IPS-18a (cell line): Measurements from ENCODE around the gene THOC7.

ENCODE experiments used
- H3K27ac ChIP-seq: one replicate; pipeline ENCODE4 v1.5.1; 2013; ENCODE audit warnings: low read length
- H3K27me3 ChIP-seq: one replicate; pipeline ENCODE4 v1.6.1; 2013; ENCODE audit warnings: mild to moderate bottlenecking, low read length; ENCODE audit not compliant: control insufficient read depth, insufficient read depth
- H3K36me3 ChIP-seq: one replicate; pipeline ENCODE4 v1.6.1; 2013; ENCODE audit warnings: low read depth, low read length; ENCODE audit not compliant: control insufficient read depth
- H3K4me1 ChIP-seq: one replicate; pipeline ENCODE4 v1.6.1; 2013; ENCODE audit warnings: low read depth, low read length; ENCODE audit not compliant: control insufficient read depth
- H3K4me3 ChIP-seq: one replicate; pipeline ENCODE4 v1.5.1; 2013; ENCODE audit warnings: low read length
- H3K9ac ChIP-seq: one replicate; pipeline ENCODE4 v1.6.1; 2013; ENCODE audit warnings: mild to moderate bottlenecking, low read length, moderate library complexity
- H3K9me3 ChIP-seq: one replicate; pipeline ENCODE4 v1.6.1; 2013; ENCODE audit warnings: low read depth, low read length; ENCODE audit not compliant: control insufficient read depth

The THOC7 gene

DNA sequence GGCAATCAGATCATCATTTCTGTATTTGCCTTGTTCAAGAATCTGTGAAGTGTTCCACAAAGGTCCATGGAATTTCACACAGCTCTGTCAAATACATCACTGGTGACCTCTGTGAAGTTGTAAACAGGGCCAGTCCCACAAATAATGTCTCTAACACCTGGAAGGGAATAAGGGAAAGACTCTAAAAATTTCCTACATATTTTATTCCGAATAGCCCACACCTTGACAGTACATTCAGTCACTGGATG lies 44.5 kb downstream of the THOC7 start, which contains the start of gene C3orf49:
C3orf49 (plus strand) TSS at position 149 of the 248 bp plus-strand sequence. CDS start 173 bp downstream, outside the sequence.
- H3K4me3 ChIP-seq, result no peak within 1 kb of the TSS

DNA sequence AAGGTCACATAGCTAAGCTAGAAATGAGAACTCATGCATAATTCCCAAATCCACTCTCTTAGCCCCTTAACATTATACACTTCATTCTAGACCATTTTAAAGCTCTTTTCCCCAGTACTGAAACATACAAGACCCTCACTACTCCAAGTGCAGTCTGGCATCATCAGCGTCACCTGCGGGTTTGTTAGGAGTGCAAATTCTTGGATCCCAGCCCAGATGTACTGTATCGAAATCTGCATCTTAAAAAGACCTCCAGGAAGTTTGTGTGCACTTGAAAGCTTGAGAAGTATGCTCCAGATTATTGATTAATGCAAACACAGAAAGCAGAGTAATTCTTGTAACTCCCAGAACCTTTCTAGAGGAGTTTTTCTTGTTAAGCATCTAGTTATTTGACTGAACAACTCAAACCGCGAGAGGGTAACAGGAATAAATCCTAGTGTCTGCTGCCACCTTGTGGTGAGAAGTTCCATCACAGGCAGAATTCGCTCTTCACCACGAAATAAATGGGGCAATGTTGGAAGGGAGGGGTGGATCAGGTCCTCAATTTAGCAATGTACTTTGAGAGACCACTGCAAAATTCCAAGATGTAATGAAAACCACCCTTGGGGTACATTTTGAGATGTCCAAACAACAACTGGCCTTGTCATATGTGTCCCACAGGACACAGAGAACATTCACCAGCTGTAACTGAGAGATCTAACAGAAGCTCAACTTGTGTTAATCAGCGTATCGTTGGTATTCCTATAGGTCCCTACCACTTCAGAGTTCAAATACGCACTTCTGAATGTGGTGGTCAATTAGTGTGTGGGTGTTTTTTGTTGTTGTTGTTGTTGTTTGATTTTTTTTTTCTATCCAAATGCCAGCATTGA lies 45.1 kb downstream of the THOC7 start:
- Histone ChIP-seq H3K4me1 (peaks cover 12% of the 10 kb centered on the region), H3K9ac (no peak overlapping the region), H3K4me3 (no peak overlapping the region), H3K27ac (no peak overlapping the region), H3K9me3 (no peaks in the 10 kb centered on the region), H3K36me3 (no peaks in the 10 kb centered on the region), H3K27me3 (no peaks in the 10 kb centered on the region)

More for the DNA sequence above, 44.5 kb downstream of the THOC7 start, which contains the start of gene C3orf49:
- H3K27me3 ChIP-seq, result no peaks in the 10 kb centered on the region
- no peaks in the 10 kb centered on the region for H3K9me3 ChIP-seq
- no peak within 1 kb of the TSS for H3K9ac ChIP-seq
- H3K27ac ChIP-seq, result no peak within 1 kb of the TSS
- peaks cover 7% of the 10 kb centered on the region for H3K4me1 ChIP-seq
- no peaks in the 10 kb centered on the region for H3K36me3 ChIP-seq

DNA sequence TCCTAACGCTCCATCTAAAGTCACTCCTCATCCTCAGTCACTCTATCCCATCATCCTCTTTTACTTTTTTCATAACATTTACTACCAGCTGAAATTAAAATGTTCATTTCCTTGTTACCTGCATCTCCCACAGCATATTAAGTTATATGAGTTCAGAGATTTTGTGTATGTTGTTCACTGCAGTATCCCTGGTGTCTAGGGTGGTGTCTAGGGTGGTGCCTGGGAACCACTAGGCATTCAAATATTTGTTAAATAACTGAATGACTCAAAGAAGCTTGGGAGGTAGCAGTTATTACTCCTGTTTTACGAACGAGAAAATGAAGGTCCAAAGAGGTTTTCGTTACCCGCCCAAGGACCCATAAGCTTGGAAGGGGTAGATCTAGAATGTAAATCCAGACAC lies 46.4 kb downstream of the THOC7 start:
- no peaks in the 10 kb centered on the region for H3K9me3 ChIP-seq
- H3K27ac ChIP-seq, result no peak overlapping the region
- peaks cover 12% of the 10 kb centered on the region for H3K4me1 ChIP-seq
- no peak overlapping the region for H3K9ac ChIP-seq
- no peak overlapping the region for H3K4me3 ChIP-seq
- H3K36me3 ChIP-seq, result no peaks in the 10 kb centered on the region
- H3K27me3 ChIP-seq, result no peaks in the 10 kb centered on the region

DNA sequence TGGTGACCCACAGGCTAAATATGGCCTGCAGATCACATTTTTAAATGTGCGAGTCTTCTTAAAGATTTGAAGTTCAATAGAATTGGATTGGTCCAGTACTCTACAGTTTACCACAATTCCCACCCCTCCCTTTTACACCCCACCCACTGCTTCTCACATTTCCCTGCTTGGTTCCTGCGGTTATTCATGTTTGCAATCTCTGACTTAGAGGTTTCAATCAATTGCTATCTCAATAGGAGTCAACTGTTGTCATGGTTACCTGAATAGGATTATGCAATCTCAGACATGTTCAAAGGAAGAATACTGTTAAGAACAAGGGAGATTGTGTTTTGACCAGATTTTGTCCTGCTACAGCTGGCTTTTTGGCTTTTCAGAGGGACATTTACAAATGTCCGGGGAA lies 49.4 kb downstream of the THOC7 start:
- Histone ChIP-seq H3K9me3 (no peaks in the 10 kb centered on the region), H3K4me3 (no peak overlapping the region), H3K27ac (no peak overlapping the region), H3K4me1 (peaks cover 12% of the 10 kb centered on the region), H3K36me3 (no peaks in the 10 kb centered on the region), H3K9ac (no peak overlapping the region), H3K27me3 (no peaks in the 10 kb centered on the region)

DNA sequence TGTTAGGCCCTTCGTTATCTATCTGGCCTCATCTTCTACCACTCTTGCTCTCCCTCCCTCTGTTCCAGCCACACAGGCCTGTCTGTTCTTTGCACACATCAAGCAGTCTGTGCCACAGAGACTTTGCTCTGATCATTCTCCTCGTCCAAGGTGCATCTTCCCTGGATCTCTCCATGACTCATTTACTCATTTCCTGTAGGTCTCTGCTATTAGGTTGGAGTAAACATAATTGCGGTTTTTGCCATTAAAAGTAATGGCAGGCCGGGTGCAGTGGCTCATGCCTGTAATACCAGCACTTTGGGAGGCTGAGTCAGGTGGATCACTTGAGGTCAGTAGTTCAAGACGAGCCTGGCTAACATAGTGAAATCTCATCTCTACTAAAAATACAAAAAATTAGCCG lies 54.0 kb downstream of the THOC7 start:
- H3K27me3 ChIP-seq, result no peaks in the 10 kb centered on the region
- no peaks in the 10 kb centered on the region for H3K9me3 ChIP-seq
- H3K4me3 ChIP-seq, result no peak overlapping the region
- no peak overlapping the region for H3K9ac ChIP-seq
- no peaks in the 10 kb centered on the region for H3K36me3 ChIP-seq
- peaks cover 10% of the 10 kb centered on the region for H3K4me1 ChIP-seq
- no peak overlapping the region for H3K27ac ChIP-seq

DNA sequence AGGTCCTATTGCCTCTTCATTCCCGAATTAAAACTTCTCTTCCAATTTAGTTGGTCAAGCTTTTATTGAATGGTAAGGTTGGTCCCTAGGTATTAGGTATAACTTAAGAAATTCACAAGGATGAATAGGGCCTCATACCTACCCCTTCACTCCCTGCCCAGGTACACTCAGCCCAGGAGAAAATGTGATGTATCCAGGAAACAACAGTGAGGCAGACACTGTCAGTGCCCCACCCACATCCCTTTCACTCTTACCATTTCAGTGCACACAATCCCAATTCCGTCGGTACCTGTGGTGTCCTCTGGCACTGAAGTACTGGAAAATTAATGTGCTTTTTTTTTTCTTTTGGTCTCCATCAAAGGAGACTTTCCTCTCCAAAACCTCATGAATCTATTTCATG lies 55.0 kb downstream of the THOC7 start:
- Histone ChIP-seq H3K27me3 (no peaks in the 10 kb centered on the region), H3K9ac (no peak overlapping the region), H3K4me1 (no peaks in the 10 kb centered on the region), H3K36me3 (no peaks in the 10 kb centered on the region), H3K4me3 (no peak overlapping the region), H3K27ac (no peak overlapping the region), H3K9me3 (no peaks in the 10 kb centered on the region)

DNA sequence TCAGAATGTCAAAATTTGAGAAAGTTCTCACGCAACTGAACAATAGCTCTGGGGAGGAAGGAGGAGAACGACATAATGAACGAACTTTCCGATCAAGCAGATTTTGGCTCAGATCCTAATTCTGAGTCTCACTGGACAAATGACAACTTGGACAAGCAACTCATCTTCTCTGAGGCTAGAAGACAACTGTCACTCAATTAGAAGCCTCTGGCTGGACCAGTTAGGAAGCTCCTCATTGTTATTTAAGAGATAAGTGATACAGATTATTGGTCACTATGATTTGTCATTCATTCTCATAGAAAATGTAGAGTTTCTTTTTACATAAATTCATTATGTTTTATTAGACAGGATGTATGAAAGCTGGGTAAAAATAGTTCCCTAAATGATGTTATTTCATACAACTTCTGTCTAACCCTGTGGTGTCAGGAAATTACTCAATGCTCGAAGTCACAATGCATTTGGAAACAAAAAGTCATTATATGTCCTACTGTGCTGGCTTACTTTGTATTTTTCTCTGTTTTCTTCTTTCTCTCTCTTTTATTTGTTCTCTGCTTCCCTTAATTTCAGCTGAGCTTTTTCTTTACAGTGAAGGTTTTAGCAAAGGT lies 55.5 kb downstream of the THOC7 start:
- Histone ChIP-seq H3K4me1 (no peaks in the 10 kb centered on the region), H3K9ac (no peak overlapping the region), H3K36me3 (no peaks in the 10 kb centered on the region), H3K27me3 (no peaks in the 10 kb centered on the region), H3K4me3 (no peak overlapping the region), H3K27ac (no peak overlapping the region), H3K9me3 (no peaks in the 10 kb centered on the region)

DNA sequence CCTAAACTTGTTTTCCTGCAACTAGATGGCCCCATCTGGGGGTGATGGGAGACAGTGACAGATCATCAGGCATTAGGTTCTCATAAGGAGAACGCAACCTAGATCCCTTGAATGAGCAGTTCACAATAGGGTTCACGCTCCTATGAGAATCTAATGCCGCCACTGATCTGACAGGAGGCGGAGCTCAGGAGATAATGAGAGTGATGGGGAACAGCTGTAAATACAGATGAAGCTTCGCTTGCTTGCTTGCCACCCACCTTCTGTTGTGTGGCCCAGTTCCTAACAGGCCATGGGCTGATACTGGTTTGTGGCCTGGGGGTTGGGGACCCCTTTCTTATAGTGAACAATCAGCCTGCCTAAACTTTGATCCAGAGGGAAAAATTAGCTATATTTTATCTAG lies 59.7 kb downstream of the THOC7 start:
- Histone ChIP-seq H3K36me3 (no peaks in the 10 kb centered on the region), H3K4me1 (no peaks in the 10 kb centered on the region), H3K9ac (no peak overlapping the region), H3K27ac (no peak overlapping the region), H3K9me3 (no peaks in the 10 kb centered on the region), H3K27me3 (no peaks in the 10 kb centered on the region), H3K4me3 (no peak overlapping the region)

DNA sequence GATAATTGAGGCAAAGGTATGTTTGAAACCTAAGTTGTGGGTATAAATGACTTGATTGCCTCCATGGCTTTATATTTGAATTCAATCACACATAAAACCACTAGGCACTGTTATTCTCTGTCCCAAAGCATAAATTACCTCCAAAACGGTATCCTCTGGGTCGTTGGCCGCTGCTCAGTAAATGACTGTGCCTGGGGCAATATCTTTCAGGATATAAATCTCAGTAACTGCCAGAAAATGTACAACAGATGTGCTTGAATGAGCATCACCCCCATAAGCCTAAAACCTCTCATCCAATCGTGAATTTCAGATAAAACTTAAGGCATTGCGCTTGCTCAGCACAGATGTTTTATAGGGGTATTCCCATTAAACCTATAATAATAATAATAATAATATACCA lies 63.5 kb downstream of the THOC7 start:
- H3K9me3 ChIP-seq, result no peaks in the 10 kb centered on the region

DNA sequence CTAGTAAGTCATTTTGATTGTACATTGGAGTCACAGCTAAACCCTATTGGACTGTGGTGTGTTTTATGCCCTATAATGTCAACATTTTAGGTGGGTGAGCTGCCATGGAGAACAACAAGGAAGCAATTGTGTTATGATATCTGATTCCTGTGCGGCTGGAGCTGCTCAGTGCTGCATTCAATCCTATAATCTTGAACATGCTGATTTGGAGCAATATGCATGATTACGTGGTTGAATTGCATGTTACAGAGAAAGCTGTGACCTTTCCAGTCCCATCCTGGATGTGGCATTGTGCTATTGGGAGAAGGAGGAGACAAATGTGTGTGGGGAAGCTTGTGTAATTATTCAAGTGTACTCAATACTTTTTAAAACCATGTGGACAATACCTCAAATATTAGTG lies 64.7 kb downstream of the THOC7 start:
- Histone ChIP-seq H3K9me3 (no peaks in the 10 kb centered on the region), H3K9ac (no peak overlapping the region), H3K36me3 (no peaks in the 10 kb centered on the region), H3K4me1 (no peaks in the 10 kb centered on the region), H3K4me3 (no peak overlapping the region), H3K27me3 (no peaks in the 10 kb centered on the region), H3K27ac (no peak overlapping the region)

More for the DNA sequence above, 63.5 kb downstream of the THOC7 start:
- no peaks in the 10 kb centered on the region for H3K4me1 ChIP-seq
- no peak overlapping the region for H3K27ac ChIP-seq
- no peak overlapping the region for H3K4me3 ChIP-seq
- H3K27me3 ChIP-seq, result no peaks in the 10 kb centered on the region
- H3K36me3 ChIP-seq, result no peaks in the 10 kb centered on the region
- H3K9ac ChIP-seq, result no peak overlapping the region

DNA sequence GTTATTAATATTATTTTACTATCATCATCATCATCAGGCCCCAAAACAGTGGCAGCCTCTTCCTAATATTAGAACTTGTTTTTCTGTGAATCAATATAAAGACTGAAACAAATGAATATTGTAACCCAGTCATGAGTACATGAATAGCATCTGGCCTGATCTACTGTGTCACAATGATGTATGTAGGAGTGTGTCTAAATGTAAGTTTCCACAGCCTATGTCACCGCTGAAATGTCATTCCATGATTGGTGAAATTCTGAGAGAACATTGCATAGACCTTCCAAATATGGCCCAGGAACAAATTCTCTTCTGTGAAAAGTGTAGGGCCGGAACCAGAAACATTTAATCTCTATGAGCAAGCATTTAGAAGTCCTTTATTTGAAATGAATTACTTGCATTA lies 65.1 kb downstream of the THOC7 start:
- Histone ChIP-seq H3K27ac (no peak overlapping the region), H3K9ac (no peak overlapping the region), H3K4me1 (no peaks in the 10 kb centered on the region), H3K36me3 (no peaks in the 10 kb centered on the region), H3K9me3 (no peaks in the 10 kb centered on the region), H3K4me3 (no peak overlapping the region), H3K27me3 (no peaks in the 10 kb centered on the region)

DNA sequence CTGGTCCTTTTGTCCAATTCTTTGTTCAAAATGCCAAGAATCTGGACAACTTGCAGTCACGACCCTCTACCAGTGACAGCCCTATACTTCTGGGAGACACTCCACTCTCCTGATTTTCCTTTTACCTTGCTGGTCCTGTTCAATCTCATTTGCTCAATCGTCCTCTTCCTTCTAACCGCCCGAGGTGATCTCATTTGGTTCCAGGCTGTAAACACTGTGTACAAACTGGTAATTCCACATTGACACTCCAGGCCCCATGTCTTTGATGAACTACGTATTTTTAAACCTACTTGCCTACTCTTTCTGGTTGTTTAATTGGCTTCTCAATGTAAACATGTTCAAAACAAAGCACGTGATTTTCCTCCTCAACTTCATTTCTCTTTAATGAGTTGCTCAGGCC lies 68.2 kb downstream of the THOC7 start:
- Histone ChIP-seq H3K9ac (no peak overlapping the region), H3K27me3 (no peaks in the 10 kb centered on the region), H3K4me1 (no peaks in the 10 kb centered on the region), H3K9me3 (no peaks in the 10 kb centered on the region), H3K36me3 (no peaks in the 10 kb centered on the region), H3K27ac (no peak overlapping the region), H3K4me3 (no peak overlapping the region)
